HepG2 (cell line): ENCODE data around the gene ICAM5. TPM values are rescaled to one million over a fixed set of nuclear protein-coding genes. Genes with fewer than 3 reads are reported as not detected.

Source experiments
- ATAC-seq: fragments of 200-7000 bp; cut with Tn5 transposase; 3 replicates; pipeline ENCODE4 v1.9.1; 2020; ENCODE audit warnings: mild to moderate bottlenecking, moderate library complexity
- BruUV-seq: library from RNA; stranded (reverse); fragments of 400-500 nt; replicated peaks from 2 replicates; lab custom pipeline; 2021; lab: Mats Ljungman, UMichigan
- CTCF ChIA-PET: fragments of 300-600 bp; formaldehyde crosslinking; extraction: SDS; loops from one replicate; lab custom pipeline; 2021; ENCODE audit warnings: low total read pairs, inconsistent platforms, low intra/inter-chr PET ratio; lab: Yijun Ruan, JAX
- POLR2A ChIA-PET: fragments of 350-600 bp; sonication (Branson Sonifier 250); formaldehyde crosslinking; loops from one replicate; lab custom pipeline; 2020; ENCODE audit warnings: antibody characterized with exemption, inconsistent platforms; lab: Yijun Ruan, JAX
- DNase-seq: peaks from one replicate; pipeline ENCODE4 v3.0.0-alpha.2; 2015; ENCODE audit warnings: low spot score
- FAIRE-seq: peaks from 3 replicates; lab custom pipeline; 2011; peaks lifted over from hg19 to GRCh38; lab: Jason Lieb, UNC
- H2AFZ ChIP-seq: one replicate; pipeline ENCODE4 v1.6.1; 2011; ENCODE audit warnings: low read length, inconsistent platforms
- H3K27ac ChIP-seq: fragments of 300-600 bp; 3 replicates; pipeline ENCODE4 v1.8.0; 2011; ENCODE audit warnings: mixed run types, mild to moderate bottlenecking, mixed read lengths, low read length, inconsistent platforms; ENCODE audit not compliant: insufficient read depth; ENCODE audit errors: extremely low read length
- H3K27me3 ChIP-seq, 2 experiments: fragments of 200-600 bp in 1 of 2; 2 replicates in 1 of 2; 3 replicates in 1 of 2; pipeline versions ENCODE4 v1.6.0 to v1.8.0; 2011; ENCODE audit warnings: low read length in 2 of 2, mild to moderate bottlenecking in 2 of 2, moderate library complexity in 2 of 2, inconsistent platforms in 1 of 2; ENCODE audit not compliant: insufficient read depth in 2 of 2, control insufficient read depth in 1 of 2
- H3K36me3 ChIP-seq, 2 experiments: fragments of 200-600 bp in 1 of 2; replicated peaks in 1 of 2; 2 replicates in 1 of 2; 3 replicates in 1 of 2; pipeline versions ENCODE4 v1.5.1 to v1.8.0; 2011; ENCODE audit warnings: low read length in 2 of 2, inconsistent platforms in 1 of 2; ENCODE audit not compliant: insufficient read depth in 2 of 2, control insufficient read depth in 1 of 2
- H3K4me1 ChIP-seq: 2 replicates; pipeline ENCODE4 v1.5.1; 2012; ENCODE audit warnings: low read length, inconsistent platforms; ENCODE audit not compliant: insufficient read depth
- H3K4me2 ChIP-seq: 2 replicates; pipeline ENCODE4 v1.6.0; 2011; ENCODE audit warnings: low read depth, low read length, inconsistent platforms
- H3K4me3 ChIP-seq, 3 experiments: fragments of 200-600 bp in 1 of 3; sonication (generic), shearing (Covaris generic) in 1 of 3; replicated peaks in 1 of 3; 2 replicates each; pipeline ENCODE4 v1.5.1; 2011 to 2016; ENCODE audit warnings: low read length in 3 of 3, inconsistent platforms in 2 of 3, low read depth in 2 of 3, mild to moderate bottlenecking in 2 of 3, control low read depth in 1 of 3, mixed read lengths in 1 of 3; ENCODE audit not compliant: insufficient read depth in 1 of 3
- H3K79me2 ChIP-seq: one replicate; pipeline ENCODE4 v1.6.1; 2011; ENCODE audit warnings: low read length, inconsistent platforms; ENCODE audit not compliant: insufficient read depth
- H3K9ac ChIP-seq: 2 replicates; pipeline ENCODE4 v1.6.0; 2011; ENCODE audit warnings: mild to moderate bottlenecking, low read depth, low read length, inconsistent platforms; ENCODE audit not compliant: insufficient read depth
- H3K9me3 ChIP-seq: 2 replicates; pipeline ENCODE4 v1.5.1; 2012; ENCODE audit warnings: mild to moderate bottlenecking, low read length
- H4K20me1 ChIP-seq: 2 replicates; pipeline ENCODE4 v1.6.0; 2011; ENCODE audit warnings: inconsistent platforms, mild to moderate bottlenecking, low read length, moderate library complexity; ENCODE audit not compliant: insufficient read depth
- ATM ChIP-seq: fragments of 450-650 bp; IDR thresholded peaks from 2 replicates; pipeline ENCODE4 v1.7.1; 2017; ENCODE audit warnings: mild to moderate bottlenecking, borderline replicate concordance
- BRD4 ChIP-seq: sonication (generic); formaldehyde crosslinking; IDR thresholded peaks from 2 replicates; pipeline ENCODE4 v1.4.0; 2020; ENCODE audit warnings: missing genetic modification reagents
- CSRNP1 ChIP-seq: sonication (generic); formaldehyde crosslinking; IDR thresholded peaks from 2 replicates; pipeline ENCODE4 v1.8.1; 2023; ENCODE audit warnings: mild to moderate bottlenecking, missing genetic modification reagents
- EED ChIP-seq: sonication (generic); formaldehyde crosslinking; IDR thresholded peaks from 2 replicates; pipeline ENCODE4 v1.5.0; 2020; ENCODE audit warnings: mild to moderate bottlenecking, missing genetic modification reagents
- HCFC1 ChIP-seq: fragments of 150-350 bp; IDR thresholded peaks from 2 replicates; pipeline ENCODE4 v1.6.1; 2014; ENCODE audit warnings: low read depth, low read length
- HMGXB4 ChIP-seq, 2 experiments: sonication (generic) in 1 of 2; formaldehyde crosslinking in 1 of 2; IDR thresholded peaks; 2 replicates each; pipeline versions ENCODE4 v1.4.0 to v1.6.1; 2018 to 2020; ENCODE audit warnings: missing genetic modification reagents in 2 of 2, borderline replicate concordance in 1 of 2, low read depth in 1 of 2, mild to moderate bottlenecking in 1 of 2, missing biosample characterization in 1 of 2
- NPAS2 ChIP-seq: sonication (generic); formaldehyde crosslinking; IDR thresholded peaks from 2 replicates; pipeline ENCODE4 v1.8.0; 2022; ENCODE audit warnings: mild to moderate bottlenecking, missing genetic modification reagents, borderline replicate concordance
- PHF8 ChIP-seq: sonication (generic); formaldehyde crosslinking; IDR thresholded peaks from 2 replicates; pipeline ENCODE4 v1.5.0; 2020; ENCODE audit warnings: missing genetic modification reagents
- SP1 ChIP-seq, 2 experiments: fragments of 450-650 bp in 1 of 2; sonication (generic) in 1 of 2; formaldehyde crosslinking in 1 of 2; IDR thresholded peaks; 2 replicates each; pipeline versions ENCODE4 v1.4.0 to v1.6.1; 2016 to 2020; ENCODE audit warnings: missing genetic modification reagents in 1 of 2
- TRIM22 ChIP-seq: fragments of 450-650 bp; IDR thresholded peaks from 2 replicates; pipeline ENCODE4 v1.6.1; 2017
- ZBTB37 ChIP-seq: sonication (generic); formaldehyde crosslinking; IDR thresholded peaks from 2 replicates; pipeline ENCODE4 v1.4.0; 2020; ENCODE audit warnings: mild to moderate bottlenecking, missing genetic modification reagents
- ZNF296 ChIP-seq: sonication (generic); formaldehyde crosslinking; conservative IDR thresholded peaks from 2 replicates; pipeline ENCODE4 v1.5.0; 2020; ENCODE audit warnings: mild to moderate bottlenecking, missing genetic modification reagents
- ZNF343 ChIP-seq: sonication (generic); formaldehyde crosslinking; IDR thresholded peaks from 2 replicates; pipeline ENCODE4 v1.4.0; 2020; ENCODE audit warnings: mild to moderate bottlenecking, missing genetic modification reagents
- WGBS: methylation state at CpG from one replicate; pipeline ENCODE4 v1.1.6; 2017; ENCODE audit warnings: low lambda C conversion rate; 5-methylcytosine and 5-hydroxymethylcytosine counted together
- in situ Hi-C: cut with HindIII; loops from 2 replicates; pipeline ENCODE4 v1.10.0; 2017; ENCODE audit warnings: low pct_unique_long_range_greater_than_20kb; ENCODE audit not compliant: extremely low pct_ligation_motif_present
- intact Hi-C: fragments of 100-400 bp; cut with micrococcal nuclease; formaldehyde crosslinking; loops from one replicate; pipeline ENCODE4 v1.10.0; 2022; ENCODE audit not compliant: unreplicated experiment
- polyA plus RNA-seq, 8 experiments: library from polyadenylated mRNA; depleted of rRNA in 3 of 8; stranded (reverse) in 7 of 8; unstranded in 1 of 8; fragments of >200 nt; fragmentation: Illumina TruSeq in 4 of 8; extraction: Trizol in 4 of 8; gene quantifications; 2 replicates each; pipeline versions ENCODE4 v1.2.1 to v1.2.3, GENCODE V29; 2011 to 2016; ENCODE audit warnings: low read depth in 4 of 8, missing spikeins in 1 of 8, mixed read lengths in 1 of 8; ENCODE audit not compliant: insufficient read depth in 1 of 8
- total RNA-seq, 5 experiments: library from RNA; depleted of rRNA; stranded (reverse); fragments of >200 nt; fragmentation: Illumina TruSeq; extraction: Trizol; gene quantifications; 2 replicates each; pipeline ENCODE4 v1.2.3, GENCODE V29; 2016; ENCODE audit warnings: low read depth in 1 of 5

ICAM5 gene
- total and polyA plus RNA-seq, 2 of the 13 experiments (the other 11 are each of a cell fraction or from before 2014, with no cell fraction given): 0.46 to 1.6 TPM

GRCh38 chr19:10334588-10335351, 45.0 kb downstream of the ICAM5 start (continued):
- TF ChIP-seq CSRNP1 (CRISPR knock-in tag) (peak; percentile 72; the same call in 1 of the 2 replicates), ZBTB37 (CRISPR knock-in tag) (no peak), TRIM22 (no peak), NPAS2 (no peak)

- ATAC-seq (peak; percentile 54), FAIRE-seq (no peak), DNase-seq (no peak)
- intact Hi-C loops: loop anchor here (2.0 to 5.0 kb wide), 2 partner anchors 52 to 67 kb away; no protein-coding TSS in a partner anchor
- no peak overlapping the region for H2AFZ ChIP-seq
- H3K9me3 ChIP-seq: no peaks in the 10 kb centered on the region
- peak overlapping the region; percentile 26 for H3K27ac ChIP-seq
- peaks cover 60% of the 10 kb centered on the region for H3K4me1 ChIP-seq
- in situ Hi-C loops: loop anchor here (5.0 kb wide), 1 partner anchor 47 kb away; the partner anchor contains the start of gene TYK2
- H3K27me3 ChIP-seq: peaks cover 0 to 3% of the 10 kb centered on the region in 2 experiments; a peak in 2 of 5 replicates
- peaks cover 8% of the 10 kb centered on the region; the same call in 1 of the 2 replicates for H4K20me1 ChIP-seq
- peak overlapping the region; percentile 39 to 89 (median 86) for H3K4me3 ChIP-seq
- peaks cover under 1 to 5% of the 10 kb centered on the region in 2 experiments for H3K36me3 ChIP-seq
- ChIA-PET POLR2A (interaction anchor here (0.7 to 6.9 kb wide), 12 partner anchors 10 to 500 kb away, joined by 3 to 79 read pairs (median 16); partner anchors contain the start of genes FDX2, ICAM1, ICAM5 and TMED1), CTCF (no interaction called here)
- H3K9ac ChIP-seq: peak overlapping the region; percentile 59
- WGBS: 6% methylated on average over 7 of the region's 26 CpGs
- BruUV-seq: no TSS peak
- H3K4me2 ChIP-seq: peak overlapping the region; percentile 98
- peaks cover 31% of the 10 kb centered on the region for H3K79me2 ChIP-seq
- 0 out of 2 replicates have a peak, but pooled peaks have one; percentile 13 for TF ChIP-seq PHF8
- TF ChIP-seq ZNF343 (CRISPR knock-in tag): 0 out of 2 replicates have a peak, but pooled peaks have one; percentile 29
- TF ChIP-seq ZNF296 (CRISPR knock-in tag): 0 out of 2 replicates have a peak, but pooled peaks have one; percentile 37
- TF ChIP-seq ATM: no peak
- TF ChIP-seq HMGXB4 (CRISPR knock-in tag; IDR thresholded peaks at IDR 0.05; ENCODE audit: borderline replicate concordance in 1 of 2, low read depth in 1 of 2): peak; percentile 35 to 67; a peak in 3 of 4 replicates
- TF ChIP-seq EED (CRISPR knock-in tag): 0 out of 2 replicates have a peak, but pooled peaks have one; percentile 8
- no peak for TF ChIP-seq SP1 (IDR thresholded peaks at IDR 0.05)
- 0 out of 2 replicates have a peak, but pooled peaks have one; percentile 46 for TF ChIP-seq SP1 (CRISPR knock-in tag; IDR thresholded peaks at IDR 0.05)
- TF ChIP-seq HCFC1: no peak
- no peak for TF ChIP-seq BRD4 (CRISPR knock-in tag)
Measured at GRCh38 chr19:10335352-10335985, 45.7 kb downstream of the ICAM5 start.
